Activated CD4-positive, alpha-beta T cell treated with anti-CD3 and anti-CD28 coated beads, Interleukin-2, amount 10 ng/mL, durations not matched to agents 7 days and 5 days (primary cell): ENCODE measurements around the gene UQCRHL. TPM values are rescaled to one million over a fixed set of nuclear protein-coding genes. Genes with fewer than 3 reads are reported as not detected.

ENCODE experiments used
- CTCF ChIA-PET: fragments of 350-600 bp; sonication (Branson Sonifier 250); formaldehyde crosslinking; loops from one replicate; lab custom pipeline; 2021; ENCODE audit warnings: antibody characterized with exemption; lab: Charles Lee
- POLR2A ChIA-PET: fragments of 350-600 bp; sonication (Branson Sonifier 250); formaldehyde crosslinking; loops from one replicate; lab custom pipeline; 2021; ENCODE audit warnings: antibody characterized with exemption; lab: Charles Lee
- DNase-seq: peaks from one replicate; pipeline ENCODE4 v3.0.0-alpha.2; 2020
- H3K27ac Mint-ChIP-seq: one replicate; pipeline ENCODE4 v1.8.0; 2021; ENCODE audit warnings: mild to moderate bottlenecking, moderate library complexity, mixed read lengths
- H3K27me3 Mint-ChIP-seq: one replicate; pipeline ENCODE4 v1.8.0; 2021; ENCODE audit warnings: mixed read lengths
- H3K36me3 Mint-ChIP-seq: one replicate; pipeline ENCODE4 v1.8.0; 2021; ENCODE audit warnings: low read depth, mixed read lengths
- H3K4me1 Mint-ChIP-seq: one replicate; pipeline ENCODE4 v1.8.0; 2021; ENCODE audit warnings: mixed read lengths
- H3K4me3 Mint-ChIP-seq: one replicate; pipeline ENCODE4 v1.8.0; 2021; ENCODE audit warnings: mild to moderate bottlenecking, moderate library complexity, mixed read lengths
- H3K9me3 Mint-ChIP-seq: one replicate; pipeline ENCODE4 v1.8.0; 2021; ENCODE audit warnings: mixed read lengths
- total RNA-seq, 2 experiments: library from RNA; stranded (reverse); gene quantifications; one replicate each; pipeline ENCODE4 v1.2.3, GENCODE V29; 2021

The UQCRHL gene
- total RNA-seq, 2 experiments from 2014 or later, result 1.1 to 1.8 TPM

- no peak overlapping the region for H3K27ac Mint-ChIP-seq
- DNase-seq, result no peak
- no peak overlapping the region for H3K4me3 Mint-ChIP-seq
- ChIA-PET POLR2A (no interaction called here), CTCF (interaction anchor here (0.6 to 0.7 kb wide), 2 partner anchors 119 to 485 kb away, joined by 3 to 5 read pairs; no protein-coding TSS in a partner anchor)
- no peaks in the 10 kb centered on the region for H3K27me3 Mint-ChIP-seq
- H3K9me3 Mint-ChIP-seq, result no peaks in the 10 kb centered on the region
- no peaks in the 10 kb centered on the region for H3K4me1 Mint-ChIP-seq
- no peaks in the 10 kb centered on the region for H3K36me3 Mint-ChIP-seq
Observed at GRCh38 chr1:15777909-15778707, 29.3 kb downstream of the UQCRHL start.

- H3K27me3 Mint-ChIP-seq, result peaks cover 6% of the 10 kb centered on the region
- no peaks in the 10 kb centered on the region for H3K4me1 Mint-ChIP-seq
- no peak for DNase-seq
- ChIA-PET CTCF (interaction anchor here (0.6 to 2.3 kb wide), 5 partner anchors 10 to 57 kb away, joined by 3 to 7 read pairs (median 3); no protein-coding TSS in a partner anchor), POLR2A (no interaction called here)
- no peak overlapping the region for H3K27ac Mint-ChIP-seq
- no peaks in the 10 kb centered on the region for H3K36me3 Mint-ChIP-seq
- no peak overlapping the region for H3K4me3 Mint-ChIP-seq
- no peaks in the 10 kb centered on the region for H3K9me3 Mint-ChIP-seq
Observed at GRCh38 chr1:15775706-15776105, 31.7 kb downstream of the UQCRHL start.

- CTCF ChIA-PET, result interaction anchor here (0.6 to 0.8 kb wide), 2 partner anchors 86 to 167 kb away, joined by 3 read pairs; no protein-coding TSS in a partner anchor
- no peak for DNase-seq
- H3K9me3 Mint-ChIP-seq, result no peaks in the 10 kb centered on the region
- H3K27ac Mint-ChIP-seq, result no peak overlapping the region
- H3K4me1 Mint-ChIP-seq, result no peaks in the 10 kb centered on the region
- H3K27me3 Mint-ChIP-seq, result peaks cover 6% of the 10 kb centered on the region
- no peak overlapping the region for H3K4me3 Mint-ChIP-seq
- POLR2A ChIA-PET, result no interaction called here
- no peaks in the 10 kb centered on the region for H3K36me3 Mint-ChIP-seq
Observed at GRCh38 chr1:15771836-15772515, 35.5 kb downstream of the UQCRHL start.

- Mint-ChIP-seq H3K27me3 (peaks cover 6% of the 10 kb centered on the region), H3K36me3 (no peaks in the 10 kb centered on the region), H3K4me3 (no peak overlapping the region), H3K9me3 (no peaks in the 10 kb centered on the region), H3K27ac (no peak overlapping the region), H3K4me1 (no peaks in the 10 kb centered on the region)
- CTCF ChIA-PET, result interaction anchor here (0.6 kb wide), 3 partner anchors 10 to 75 kb away, joined by 3 to 5 read pairs (median 3); no protein-coding TSS in a partner anchor
- POLR2A ChIA-PET, result no interaction called here
- DNase-seq, result no peak
Observed at GRCh38 chr1:15770313-15770962, 37.0 kb downstream of the UQCRHL start.

GRCh38 chr1:15768388-15768787 is 39.1 kb downstream of the UQCRHL start:
- H3K27ac Mint-ChIP-seq, result no peak overlapping the region
- no peaks in the 10 kb centered on the region for H3K4me1 Mint-ChIP-seq
- H3K36me3 Mint-ChIP-seq, result no peaks in the 10 kb centered on the region
- CTCF ChIA-PET, result no interaction called here
- H3K9me3 Mint-ChIP-seq, result no peaks in the 10 kb centered on the region
- POLR2A ChIA-PET, result no interaction called here
- peaks cover 6% of the 10 kb centered on the region for H3K27me3 Mint-ChIP-seq
- no peak overlapping the region for H3K4me3 Mint-ChIP-seq
- no peak for DNase-seq

DNA sequence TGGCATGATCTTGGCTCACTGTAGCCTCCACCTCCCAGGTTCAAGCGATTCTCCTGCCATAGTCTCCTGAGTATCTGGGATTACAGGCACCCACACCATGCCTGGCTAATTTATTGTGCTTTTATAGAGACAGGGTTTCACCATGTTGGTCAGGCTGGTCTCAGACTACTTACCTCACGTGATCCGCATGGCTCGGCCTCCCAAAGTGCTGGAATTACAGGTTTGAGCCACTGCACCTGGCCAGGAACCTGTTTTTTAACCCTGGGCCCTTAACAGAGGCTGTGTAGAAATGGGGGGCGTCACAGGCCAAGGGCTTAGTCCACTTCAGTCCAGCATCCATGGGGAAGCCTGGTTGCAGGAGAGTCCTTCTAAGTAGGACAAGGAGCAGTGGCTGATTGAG is 39.5 kb downstream of the UQCRHL start:
- H3K9me3 Mint-ChIP-seq, result no peaks in the 10 kb centered on the region
- ChIA-PET CTCF (no interaction called here), POLR2A (no interaction called here)
- peaks cover 6% of the 10 kb centered on the region for H3K27me3 Mint-ChIP-seq
- H3K4me1 Mint-ChIP-seq, result no peaks in the 10 kb centered on the region
- H3K36me3 Mint-ChIP-seq, result no peaks in the 10 kb centered on the region
- H3K27ac Mint-ChIP-seq, result no peak overlapping the region
- DNase-seq, result no peak
- H3K4me3 Mint-ChIP-seq, result no peak overlapping the region

GRCh38 chr1:15765495-15766194 is 41.8 kb downstream of the UQCRHL start:
- Mint-ChIP-seq H3K36me3 (no peaks in the 10 kb centered on the region), H3K27ac (no peak overlapping the region), H3K27me3 (peaks cover 11% of the 10 kb centered on the region), H3K4me3 (no peak overlapping the region), H3K9me3 (no peaks in the 10 kb centered on the region), H3K4me1 (no peaks in the 10 kb centered on the region)
- no peak for DNase-seq
- CTCF ChIA-PET, result interaction anchor here (0.6 to 1.2 kb wide), 3 partner anchors 10 to 26 kb away, joined by 3 to 5 read pairs (median 3); no protein-coding TSS in a partner anchor
- POLR2A ChIA-PET, result no interaction called here

DNA sequence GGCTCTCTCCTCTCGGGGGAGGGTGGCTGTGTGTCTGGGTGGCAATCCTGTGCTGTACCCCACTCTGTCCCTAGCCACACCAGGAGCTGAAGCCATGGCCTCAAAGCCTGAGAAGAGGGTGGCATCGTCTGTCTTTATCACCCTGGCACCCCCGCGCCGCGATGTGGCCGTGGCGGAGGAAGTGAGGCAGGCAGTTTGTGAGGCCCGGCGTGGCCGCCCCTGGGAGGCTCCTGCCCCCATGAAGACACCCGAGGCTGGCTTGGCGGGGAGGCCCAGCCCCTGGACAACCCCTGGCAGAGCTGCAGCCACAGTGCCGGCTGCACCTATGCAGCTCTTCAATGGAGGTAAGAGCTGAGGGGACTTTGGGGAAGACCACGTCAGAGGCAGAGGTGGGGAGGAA is 42.6 kb downstream of the UQCRHL start:
- peaks cover 14% of the 10 kb centered on the region for H3K27me3 Mint-ChIP-seq

GRCh38 chr1:15764269-15764764 is 43.1 kb downstream of the UQCRHL start:
- H3K9me3 Mint-ChIP-seq, result no peaks in the 10 kb centered on the region
- no peak for DNase-seq
- POLR2A ChIA-PET, result no interaction called here
- no peaks in the 10 kb centered on the region for H3K4me1 Mint-ChIP-seq
- H3K27ac Mint-ChIP-seq, result no peak overlapping the region
- peaks cover 20% of the 10 kb centered on the region for H3K27me3 Mint-ChIP-seq
- no peaks in the 10 kb centered on the region for H3K36me3 Mint-ChIP-seq
- no peak overlapping the region for H3K4me3 Mint-ChIP-seq
- CTCF ChIA-PET, result no interaction called here

More for the DNA sequence above, 42.6 kb downstream of the UQCRHL start:
- DNase-seq, result no peak
- H3K27ac Mint-ChIP-seq, result no peak overlapping the region
- no peak overlapping the region for H3K4me3 Mint-ChIP-seq
- H3K36me3 Mint-ChIP-seq, result no peaks in the 10 kb centered on the region
- POLR2A ChIA-PET, result no interaction called here
- no peaks in the 10 kb centered on the region for H3K9me3 Mint-ChIP-seq
- CTCF ChIA-PET, result interaction anchor here (1.2 kb wide), 1 partner anchor 27 kb away, joined by 3 read pairs; no protein-coding TSS in a partner anchor
- no peaks in the 10 kb centered on the region for H3K4me1 Mint-ChIP-seq

- Mint-ChIP-seq H3K27me3 (peaks cover 26% of the 10 kb centered on the region), H3K27ac (no peak overlapping the region), H3K36me3 (no peaks in the 10 kb centered on the region), H3K9me3 (no peaks in the 10 kb centered on the region), H3K4me3 (no peak overlapping the region), H3K4me1 (peaks cover 3% of the 10 kb centered on the region)
- no peak for DNase-seq
- ChIA-PET POLR2A (no interaction called here), CTCF (interaction anchor here (0.8 kb wide), 1 partner anchor 30 kb away, joined by 3 read pairs; no protein-coding TSS in a partner anchor)
Observed at GRCh38 chr1:15762546-15762945, 44.9 kb downstream of the UQCRHL start.

DNA sequence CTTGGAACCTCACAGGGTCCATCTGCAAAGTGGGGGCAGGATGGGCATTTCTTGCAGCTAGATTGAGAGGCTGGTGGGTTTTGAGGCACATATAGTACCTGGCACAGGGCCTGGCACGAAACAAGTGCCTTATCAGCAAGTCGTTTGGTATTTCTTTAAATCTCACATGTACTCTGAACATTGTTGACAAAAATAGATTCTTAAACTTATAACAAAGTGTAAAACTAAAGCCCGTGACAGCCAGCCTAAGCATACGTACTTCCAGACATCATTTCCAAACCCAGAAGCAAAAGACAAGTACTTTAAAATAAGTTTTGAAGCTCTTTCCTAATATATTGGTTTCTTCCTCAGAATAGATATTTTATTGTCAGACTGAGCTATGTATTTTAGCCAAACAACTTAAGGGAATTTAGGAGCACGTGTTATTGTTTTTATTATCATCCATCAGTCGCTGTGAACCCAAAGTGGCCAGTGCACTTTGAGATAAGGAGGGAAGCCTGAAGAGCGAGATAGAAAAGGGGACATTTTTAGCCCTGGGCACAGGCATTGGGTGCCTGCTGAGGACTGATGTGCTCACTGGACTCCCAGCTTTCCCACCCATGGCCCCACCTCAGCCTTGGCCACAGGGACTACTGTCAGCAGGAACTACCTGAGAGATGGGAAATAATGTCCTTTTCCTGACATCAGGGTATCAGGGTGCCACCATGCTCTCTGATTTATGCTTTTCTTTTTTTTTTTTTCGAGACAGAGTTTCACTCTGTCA is 45.9 kb downstream of the UQCRHL start:
- Mint-ChIP-seq H3K4me1 (peaks cover 7% of the 10 kb centered on the region), H3K4me3 (no peak overlapping the region), H3K27me3 (peaks cover 36% of the 10 kb centered on the region), H3K36me3 (no peaks in the 10 kb centered on the region), H3K9me3 (no peaks in the 10 kb centered on the region), H3K27ac (no peak overlapping the region)
- CTCF ChIA-PET, result interaction anchor here (1.2 kb wide), 1 partner anchor 169 kb away, joined by 3 read pairs; no protein-coding TSS in a partner anchor
- DNase-seq, result no peak
- POLR2A ChIA-PET, result no interaction called here
